ENCODE data around the gene HOXA4.

DNA sequence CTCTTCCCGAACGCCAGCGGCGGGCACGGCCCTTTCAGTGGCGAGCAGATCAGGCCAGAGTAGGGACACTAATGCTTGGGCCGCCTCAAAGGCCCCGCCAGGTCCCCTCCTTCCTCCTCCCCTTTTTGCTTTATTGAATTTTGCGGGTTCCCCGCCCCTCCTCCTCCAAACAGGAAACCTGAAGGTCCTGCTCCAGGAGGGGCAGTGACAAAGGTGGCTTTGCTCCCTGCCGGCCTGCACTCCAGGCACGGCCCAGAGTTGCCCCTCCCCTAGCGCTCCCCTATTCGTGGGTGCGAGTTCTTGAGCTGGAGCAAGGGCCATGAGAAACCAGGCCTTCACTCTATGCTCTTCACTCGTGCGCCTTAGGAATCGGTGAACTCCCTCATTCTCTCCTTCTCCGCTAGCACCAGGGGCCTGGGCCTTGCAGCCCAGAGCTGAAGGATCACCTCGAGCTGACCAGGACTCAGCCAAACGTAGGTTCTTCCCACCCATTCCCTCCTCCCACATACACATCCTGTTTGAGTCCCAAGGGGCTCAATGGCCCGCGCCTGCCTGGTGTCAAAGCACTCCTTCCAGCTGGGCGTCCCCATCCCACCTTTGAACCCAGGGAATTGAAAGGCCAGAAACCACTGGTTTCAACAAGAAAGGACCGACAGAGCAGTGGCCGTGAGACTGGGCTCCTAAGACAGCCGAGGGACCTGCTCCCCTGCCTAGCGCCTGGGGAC, 17.6 kb upstream of the HOXA4 start:
- no peak for TF ChIP-seq CTCF (IDR thresholded peaks at IDR 0.05)
- no peak for TF ChIP-seq POLR2AphosphoS5 (IDR thresholded peaks at IDR 0.05)
